Mucosa of stomach (tissue), 1 donor: ENCODE data around the gene EFS.

Experiments used
- H3K27me3 ChIP-seq: one replicate; pipeline ENCODE4 v1.7.0; 2013; ENCODE audit warnings: mild to moderate bottlenecking, low read length; ENCODE audit not compliant: control insufficient read depth, insufficient read depth
- H3K36me3 ChIP-seq: one replicate; pipeline ENCODE4 v1.7.0; 2013; ENCODE audit warnings: low read length; ENCODE audit not compliant: control insufficient read depth, insufficient read depth
- H3K4me1 ChIP-seq: one replicate; pipeline ENCODE4 v1.7.0; 2013; ENCODE audit warnings: mild to moderate bottlenecking, low read length; ENCODE audit not compliant: control insufficient read depth, insufficient read depth
- H3K4me3 ChIP-seq: one replicate; pipeline ENCODE4 v1.7.0; 2013; ENCODE audit warnings: low read length
- H3K9ac ChIP-seq: one replicate; pipeline ENCODE4 v1.7.0; 2013; ENCODE audit warnings: mild to moderate bottlenecking, low read length, moderate library complexity
- H3K9me3 ChIP-seq: one replicate; pipeline ENCODE4 v1.7.0; 2013; ENCODE audit warnings: mild to moderate bottlenecking, low read length, moderate library complexity; ENCODE audit not compliant: control insufficient read depth
- donor health status: Pancreatic carcinoma.

Gene EFS

GRCh38 chr14:23359167-23359626 lies 5.8 kb downstream of the EFS start:
- H3K27me3 ChIP-seq = peaks cover 13% of the 10 kb centered on the region
- H3K4me1 ChIP-seq = no peaks in the 10 kb centered on the region
- no peaks in the 10 kb centered on the region for H3K36me3 ChIP-seq
- no peak overlapping the region for H3K4me3 ChIP-seq
- no peaks in the 10 kb centered on the region for H3K9me3 ChIP-seq
- H3K9ac ChIP-seq = no peak overlapping the region

GRCh38 chr14:23358553-23359166 lies 6.3 kb downstream of the EFS start:
- no peaks in the 10 kb centered on the region for H3K36me3 ChIP-seq
- H3K4me3 ChIP-seq = no peak overlapping the region
- no peak overlapping the region for H3K9ac ChIP-seq
- no peaks in the 10 kb centered on the region for H3K4me1 ChIP-seq
- peaks cover 8% of the 10 kb centered on the region for H3K27me3 ChIP-seq
- no peaks in the 10 kb centered on the region for H3K9me3 ChIP-seq

DNA sequence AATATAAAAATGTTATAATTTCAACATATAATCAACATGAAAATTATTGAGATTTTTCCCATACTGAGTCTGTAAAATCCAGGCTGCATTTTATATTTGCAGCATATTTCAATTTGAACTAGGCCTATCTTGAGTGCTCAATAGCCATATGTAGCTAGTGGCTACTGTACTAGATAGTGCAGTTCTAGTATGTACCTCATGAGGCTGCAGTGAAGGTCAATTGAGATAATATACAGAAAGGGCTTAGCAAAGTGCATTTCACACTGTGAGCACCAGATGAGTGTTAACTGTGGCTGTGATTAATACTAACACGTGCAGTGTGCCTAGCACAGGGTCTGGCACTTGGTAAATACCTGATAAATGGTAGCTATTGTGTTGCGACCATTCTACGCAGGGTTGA lies 6.9 kb downstream of the EFS start:
- H3K4me1 ChIP-seq = peaks cover 1% of the 10 kb centered on the region
- no peak overlapping the region for H3K4me3 ChIP-seq
- H3K9ac ChIP-seq = no peak overlapping the region
- H3K36me3 ChIP-seq = no peaks in the 10 kb centered on the region
- H3K27me3 ChIP-seq = peaks cover 13% of the 10 kb centered on the region
- H3K9me3 ChIP-seq = no peaks in the 10 kb centered on the region

DNA sequence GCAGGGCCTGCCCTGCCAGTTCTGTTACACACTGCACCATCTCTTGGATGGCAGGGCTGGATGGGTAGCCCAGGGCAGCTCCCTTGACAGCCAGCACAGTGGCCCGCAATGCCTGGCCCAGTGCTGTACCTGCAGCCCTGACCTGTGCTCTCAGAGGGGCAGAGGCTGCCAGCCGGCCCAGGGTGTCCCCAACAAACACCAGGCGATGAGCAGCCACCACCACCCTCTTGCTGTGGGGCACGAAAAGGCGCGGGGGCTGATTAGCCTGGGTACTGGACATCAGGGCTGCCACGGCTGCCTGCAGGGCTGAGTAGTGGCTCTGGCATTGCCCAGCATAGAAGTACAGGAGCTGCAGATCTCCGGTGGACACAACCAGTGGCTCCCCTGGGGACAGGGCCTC lies 7.7 kb downstream of the EFS start:
- Histone ChIP-seq H3K4me1 (peaks cover 4% of the 10 kb centered on the region), H3K27me3 (peaks cover 21% of the 10 kb centered on the region), H3K36me3 (no peaks in the 10 kb centered on the region), H3K4me3 (no peak overlapping the region), H3K9me3 (no peaks in the 10 kb centered on the region), H3K9ac (no peak overlapping the region)

GRCh38 chr14:23356662-23357061 lies 8.3 kb downstream of the EFS start:
- Histone ChIP-seq H3K4me3 (no peak overlapping the region), H3K9me3 (no peaks in the 10 kb centered on the region), H3K9ac (no peak overlapping the region), H3K36me3 (no peaks in the 10 kb centered on the region), H3K4me1 (peaks cover 8% of the 10 kb centered on the region), H3K27me3 (peaks cover 27% of the 10 kb centered on the region)

DNA sequence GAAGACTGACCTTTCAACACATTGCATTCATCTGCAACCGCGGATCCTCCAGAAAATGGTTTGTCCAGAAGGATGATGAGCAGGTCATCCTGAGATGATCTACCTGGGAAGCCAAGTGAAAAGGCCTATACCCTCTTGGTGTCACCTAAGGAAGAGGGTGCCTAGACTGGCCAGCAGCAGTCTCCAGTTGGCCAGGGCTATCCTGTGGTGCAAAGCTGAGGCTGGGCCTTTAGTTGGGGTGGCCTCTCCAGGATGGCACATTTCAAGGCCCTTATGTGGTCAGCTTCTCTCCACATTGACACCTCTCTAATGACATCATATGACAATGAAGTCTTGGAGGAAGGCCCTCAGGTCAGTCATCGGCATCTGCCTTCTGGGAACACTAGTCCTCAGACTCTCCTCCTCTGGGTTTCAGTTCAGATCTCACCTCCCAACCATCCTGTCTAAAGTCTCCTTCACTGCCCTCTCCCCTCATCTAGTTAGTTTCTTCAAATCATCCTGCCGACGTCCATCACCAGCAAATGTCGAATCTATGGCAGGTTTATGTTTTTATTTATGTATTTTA lies 9.0 kb downstream of the EFS start:
- H3K4me1 ChIP-seq = peaks cover 9% of the 10 kb centered on the region
- H3K36me3 ChIP-seq = no peaks in the 10 kb centered on the region

GRCh38 chr14:23354990-23355389 lies 10.0 kb downstream of the EFS start:
- no peaks in the 10 kb centered on the region for H3K9me3 ChIP-seq
- peaks cover 36% of the 10 kb centered on the region for H3K27me3 ChIP-seq
- no peak overlapping the region for H3K9ac ChIP-seq
- no peaks in the 10 kb centered on the region for H3K36me3 ChIP-seq
- H3K4me1 ChIP-seq = peaks cover 9% of the 10 kb centered on the region
- no peak overlapping the region for H3K4me3 ChIP-seq

More for the DNA sequence above, 9.0 kb downstream of the EFS start:
- Histone ChIP-seq H3K4me3 (no peak overlapping the region), H3K27me3 (peaks cover 34% of the 10 kb centered on the region), H3K9me3 (no peaks in the 10 kb centered on the region), H3K9ac (no peak overlapping the region)

GRCh38 chr14:23353433-23353780 lies 11.6 kb downstream of the EFS start:
- no peak overlapping the region for H3K9ac ChIP-seq
- H3K9me3 ChIP-seq = no peaks in the 10 kb centered on the region
- peaks cover 35% of the 10 kb centered on the region for H3K27me3 ChIP-seq
- H3K4me1 ChIP-seq = peaks cover 9% of the 10 kb centered on the region
- H3K4me3 ChIP-seq = no peak overlapping the region
- no peaks in the 10 kb centered on the region for H3K36me3 ChIP-seq

DNA sequence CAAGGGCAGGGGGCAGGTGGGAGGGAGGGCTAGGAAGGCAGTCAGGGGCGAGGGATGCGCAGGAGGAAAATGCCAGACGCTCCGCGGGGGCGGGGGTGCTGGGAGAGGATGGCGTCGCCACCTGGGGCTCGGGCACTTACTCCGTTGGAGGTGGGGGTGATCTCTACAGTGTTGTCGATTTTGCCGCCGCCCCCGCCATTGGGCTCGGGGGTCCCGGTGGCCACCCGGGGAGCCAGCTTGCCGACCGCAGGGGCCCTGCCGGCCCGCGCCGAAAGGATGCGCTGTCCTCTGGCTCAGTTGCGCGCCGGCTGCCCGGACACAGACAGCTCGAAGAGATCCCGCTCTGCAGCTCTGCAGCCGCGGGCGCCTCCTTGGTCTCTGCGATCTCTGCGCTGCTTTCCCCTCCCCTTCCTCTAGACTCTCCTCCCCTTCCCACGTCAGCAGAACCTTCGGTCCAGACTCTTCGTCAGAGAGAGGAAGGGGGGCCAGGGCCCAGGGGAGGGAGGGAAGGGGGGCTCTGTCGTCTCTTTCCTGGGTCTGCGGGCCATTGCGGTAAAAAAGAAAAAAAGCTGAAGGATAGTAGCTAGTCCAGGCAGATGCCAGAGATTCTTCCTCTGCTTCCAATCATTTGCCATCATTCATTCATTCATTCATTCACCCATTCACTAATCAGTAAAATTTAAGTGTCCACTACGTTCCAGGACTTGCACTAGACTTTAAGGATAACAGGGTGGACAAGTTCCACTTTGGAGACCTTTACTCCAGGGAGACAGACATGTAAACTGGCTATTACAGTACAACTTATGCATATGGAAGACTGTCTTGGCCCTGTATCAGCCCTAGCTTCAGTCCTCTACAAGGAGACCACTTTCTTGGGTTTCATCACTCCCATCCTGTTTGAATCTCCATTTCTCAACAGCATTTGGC lies 12.2 kb downstream of the EFS start, which contains the start of gene SLC22A17:
TSS of gene SLC22A17 (minus strand) at position 382 of the 927 bp plus-strand sequence.
- H3K9ac ChIP-seq = peak within 1 kb of the TSS; percentile 44
- peak within 1 kb of the TSS; percentile 7 for H3K4me3 ChIP-seq
- H3K4me1 ChIP-seq = peaks cover 9% of the 10 kb centered on the region
- H3K36me3 ChIP-seq = no peaks in the 10 kb centered on the region
- peaks cover 35% of the 10 kb centered on the region for H3K27me3 ChIP-seq
- no peaks in the 10 kb centered on the region for H3K9me3 ChIP-seq

GRCh38 chr14:23351681-23352505 lies 13.1 kb downstream of the EFS start:
- H3K4me1 ChIP-seq = peaks cover 9% of the 10 kb centered on the region
- no peak overlapping the region for H3K4me3 ChIP-seq
- no peaks in the 10 kb centered on the region for H3K36me3 ChIP-seq
- H3K27me3 ChIP-seq = peaks cover 35% of the 10 kb centered on the region
- H3K9ac ChIP-seq = peak overlapping the region; percentile 44
- no peaks in the 10 kb centered on the region for H3K9me3 ChIP-seq

GRCh38 chr14:23349156-23349845 lies 15.7 kb downstream of the EFS start:
- H3K27me3 ChIP-seq = peaks cover 30% of the 10 kb centered on the region
- no peaks in the 10 kb centered on the region for H3K36me3 ChIP-seq
- no peak overlapping the region for H3K9ac ChIP-seq
- peaks cover 9% of the 10 kb centered on the region for H3K4me1 ChIP-seq
- no peaks in the 10 kb centered on the region for H3K9me3 ChIP-seq
- no peak overlapping the region for H3K4me3 ChIP-seq
